Vagina (tissue), 2 donors: Measurements from ENCODE around the gene B3GNT7. TPM values are rescaled to one million over a fixed set of nuclear protein-coding genes. Genes with fewer than 3 reads are reported as not detected.

ENCODE experiments used
- DNase-seq, 2 donors: peaks; one replicate each; pipeline ENCODE4 v3.0.0-alpha.2; 2017; ENCODE audit errors: extremely low spot score in 2 of 2
- H3K27ac ChIP-seq: fragments of 200-600 bp; sonication (generic); one replicate; pipeline ENCODE4 v1.5.1; 2019
- H3K27me3 ChIP-seq: fragments of 200-600 bp; sonication (generic); one replicate; pipeline ENCODE4 v1.5.1; 2019
- H3K36me3 ChIP-seq, 2 donors: fragments of 200-600 bp; sonication (generic); one replicate each; pipeline ENCODE4 v1.5.1; 2017 to 2019
- H3K4me1 ChIP-seq: fragments of 200-600 bp; sonication (generic); one replicate; pipeline ENCODE4 v1.5.1; 2019
- H3K4me3 ChIP-seq, 2 donors: fragments of 200-600 bp; sonication (generic); 1 replicate in 1 of 2; 2 replicates in 1 of 2; pipeline ENCODE4 v1.5.1; 2016 to 2019
- H3K9me3 ChIP-seq: fragments of 200-600 bp; sonication (generic); one replicate; pipeline ENCODE4 v1.5.1; 2019
- POLR2A ChIP-seq, 2 donors: fragments of 450-650 bp; IDR thresholded peaks; one replicate each; pipeline ENCODE4 v1.6.1; 2017; ENCODE audit warnings: antibody characterized with exemption in 2 of 2, mild to moderate bottlenecking in 2 of 2, moderate library complexity in 2 of 2
- POLR2AphosphoS5 ChIP-seq, 2 donors: sonication (generic); formaldehyde crosslinking; IDR thresholded peaks; one replicate each; pipeline ENCODE4 v1.9.0; 2017; ENCODE audit warnings: antibody characterized with exemption in 2 of 2, mild to moderate bottlenecking in 2 of 2, low read depth in 1 of 2; ENCODE audit not compliant: insufficient read depth in 1 of 2
- intact Hi-C: fragments of 100-400 bp; cut with DNase I; formaldehyde crosslinking; loops from one replicate; pipeline ENCODE4 v1.15.1; 2023
- total RNA-seq: library from RNA; depleted of rRNA; stranded (reverse); fragments of >200 nt; gene quantifications from one replicate; pipeline ENCODE4 v1.2.3, GENCODE V29; 2016
- TF ChIP-seq, protein P1 (sequence below), 3 experiments: fragments of 450-650 bp in 2 of 3; fragments of 200-600 bp in 1 of 3; sonication (generic) in 1 of 3; IDR thresholded peaks; one replicate each; pipeline ENCODE4 v1.5.1; 2017 to 2019; ENCODE audit warnings: antibody characterized with exemption in 3 of 3, mild to moderate bottlenecking in 2 of 3, moderate library complexity in 2 of 3

B3GNT7 gene
- total RNA-seq, 1 donor from 2014 or later, result 7.1 TPM

GRCh38 chr2:231379266-231380215, 16.0 kb upstream of the B3GNT7 start:
- TF ChIP-seq POLR2AphosphoS5 (IDR thresholded peaks at IDR 0.05; ENCODE audit: insufficient read depth in 1 of 2, low read depth in 1 of 2) (no peak), POLR2A (IDR thresholded peaks at IDR 0.05) (no peak)
- TF ChIP-seq, protein P1, sequence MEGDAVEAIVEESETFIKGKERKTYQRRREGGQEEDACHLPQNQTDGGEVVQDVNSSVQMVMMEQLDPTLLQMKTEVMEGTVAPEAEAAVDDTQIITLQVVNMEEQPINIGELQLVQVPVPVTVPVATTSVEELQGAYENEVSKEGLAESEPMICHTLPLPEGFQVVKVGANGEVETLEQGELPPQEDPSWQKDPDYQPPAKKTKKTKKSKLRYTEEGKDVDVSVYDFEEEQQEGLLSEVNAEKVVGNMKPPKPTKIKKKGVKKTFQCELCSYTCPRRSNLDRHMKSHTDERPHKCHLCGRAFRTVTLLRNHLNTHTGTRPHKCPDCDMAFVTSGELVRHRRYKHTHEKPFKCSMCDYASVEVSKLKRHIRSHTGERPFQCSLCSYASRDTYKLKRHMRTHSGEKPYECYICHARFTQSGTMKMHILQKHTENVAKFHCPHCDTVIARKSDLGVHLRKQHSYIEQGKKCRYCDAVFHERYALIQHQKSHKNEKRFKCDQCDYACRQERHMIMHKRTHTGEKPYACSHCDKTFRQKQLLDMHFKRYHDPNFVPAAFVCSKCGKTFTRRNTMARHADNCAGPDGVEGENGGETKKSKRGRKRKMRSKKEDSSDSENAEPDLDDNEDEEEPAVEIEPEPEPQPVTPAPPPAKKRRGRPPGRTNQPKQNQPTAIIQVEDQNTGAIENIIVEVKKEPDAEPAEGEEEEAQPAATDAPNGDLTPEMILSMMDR (IDR thresholded peaks at IDR 0.05), result no peak
- Histone ChIP-seq H3K9me3 (no peaks in the 10 kb centered on the region), H3K36me3 (no peaks in the 10 kb centered on the region), H3K4me3 (no peak overlapping the region), H3K27ac (no peak overlapping the region), H3K27me3 (no peaks in the 10 kb centered on the region), H3K4me1 (no peaks in the 10 kb centered on the region)
- no peak for DNase-seq
- intact Hi-C loops, result no loop called here

- Histone ChIP-seq H3K4me3 (no peak overlapping the region), H3K4me1 (no peaks in the 10 kb centered on the region), H3K27ac (no peak overlapping the region), H3K27me3 (no peaks in the 10 kb centered on the region), H3K9me3 (no peaks in the 10 kb centered on the region), H3K36me3 (no peaks in the 10 kb centered on the region)
- DNase-seq, result no peak
- TF ChIP-seq POLR2AphosphoS5 (IDR thresholded peaks at IDR 0.05; ENCODE audit: insufficient read depth in 1 of 2, low read depth in 1 of 2) (no peak), POLR2A (IDR thresholded peaks at IDR 0.05) (no peak)
- TF ChIP-seq, protein P1 (IDR thresholded peaks at IDR 0.05), result no peak
- intact Hi-C loops, result no loop called here
Observed at GRCh38 chr2:231380307-231380706, 15.2 kb upstream of the B3GNT7 start.

GRCh38 chr2:231380991-231381847, 14.3 kb upstream of the B3GNT7 start:
- Histone ChIP-seq H3K36me3 (no peaks in the 10 kb centered on the region), H3K27ac (no peak overlapping the region), H3K4me1 (no peaks in the 10 kb centered on the region), H3K9me3 (no peaks in the 10 kb centered on the region), H3K4me3 (no peak overlapping the region), H3K27me3 (no peaks in the 10 kb centered on the region)
- TF ChIP-seq POLR2A (IDR thresholded peaks at IDR 0.05), result no peak
- TF ChIP-seq, protein P1 (IDR thresholded peaks at IDR 0.05), result no peak
- no peak for TF ChIP-seq POLR2AphosphoS5 (IDR thresholded peaks at IDR 0.05; ENCODE audit: insufficient read depth in 1 of 2, low read depth in 1 of 2)
- no peak for DNase-seq
- intact Hi-C loops, result no loop called here

DNA sequence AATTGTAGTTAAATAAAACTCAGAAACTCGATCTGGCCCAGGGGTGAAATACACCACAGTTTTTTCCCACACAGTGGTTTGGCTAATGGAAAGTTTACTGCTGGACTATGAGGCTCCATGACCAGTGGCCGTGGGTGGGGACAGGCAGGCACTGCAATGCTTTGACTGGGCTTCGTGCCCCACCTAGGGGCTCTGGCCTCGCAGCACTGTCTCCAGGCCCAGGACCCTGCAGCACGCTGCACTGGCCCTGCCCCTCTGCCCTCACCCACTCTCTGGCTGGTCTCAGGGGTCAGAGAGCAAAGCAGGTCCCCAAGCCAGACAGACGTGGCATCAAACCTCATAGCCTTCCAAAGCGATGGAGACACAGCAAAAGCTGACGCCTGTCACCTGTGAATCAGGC, 13.4 kb upstream of the B3GNT7 start:
- TF ChIP-seq, protein P1 (IDR thresholded peaks at IDR 0.05), result no peak
- TF ChIP-seq POLR2A (IDR thresholded peaks at IDR 0.05) (no peak), POLR2AphosphoS5 (IDR thresholded peaks at IDR 0.05; ENCODE audit: insufficient read depth in 1 of 2, low read depth in 1 of 2) (no peak)
- intact Hi-C loops, result no loop called here
- no peaks in the 10 kb centered on the region for H3K27me3 ChIP-seq
- no peaks in the 10 kb centered on the region for H3K9me3 ChIP-seq
- no peak for DNase-seq
- no peak overlapping the region for H3K4me3 ChIP-seq
- no peaks in the 10 kb centered on the region for H3K4me1 ChIP-seq
- no peak overlapping the region for H3K27ac ChIP-seq
- no peaks in the 10 kb centered on the region for H3K36me3 ChIP-seq
